ENCODE results near the gene GABRG3. TPM values are rescaled to one million over a fixed set of nuclear protein-coding genes. Genes with fewer than 3 reads are reported as not detected.

GABRG3 gene
- total RNA-seq, 1 experiment from 2014 or later = 0.15 TPM

DNA sequence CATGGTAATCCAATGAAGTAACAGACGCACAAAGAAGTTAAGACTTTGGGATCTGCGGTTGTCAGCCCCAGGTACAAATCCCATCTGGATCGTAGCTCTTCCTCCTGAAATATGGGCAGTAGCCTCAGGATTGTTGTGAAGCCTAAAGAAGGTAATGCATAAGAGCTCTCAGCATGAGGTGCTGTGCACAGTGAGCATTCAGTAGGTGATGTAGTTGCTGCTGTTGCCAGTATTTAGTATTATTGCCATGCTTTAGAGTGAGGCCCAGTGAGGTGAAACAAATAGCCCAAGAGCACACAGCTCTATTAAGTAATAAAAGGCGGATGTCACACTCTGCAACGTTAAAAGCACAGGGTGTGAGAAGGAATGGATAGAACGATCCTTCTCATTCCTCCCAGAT lies 225.7 kb downstream of the GABRG3 start:
- Histone ChIP-seq H3K9ac (ENCODE audit: extremely low read depth, insufficient read length, low read length) (no peak overlapping the region), H3K27ac (ENCODE audit: insufficient read length, low read depth, low read length) (no peak overlapping the region), H4K5ac (ENCODE audit: insufficient read length, low read depth, low read length) (no peak overlapping the region), H2BK12ac (ENCODE audit: insufficient read length, low read depth, low read length) (no peak overlapping the region), H3K4ac (ENCODE audit: low read depth, low read length) (no peak overlapping the region), H3K4me2 (ENCODE audit: insufficient read depth, insufficient read length, low read length) (no peak overlapping the region), H3K27me3 (ENCODE audit: insufficient read depth, low read length) (no peaks in the 10 kb centered on the region), H3K79me1 (ENCODE audit: insufficient read depth, low read depth, low read length, poor library complexity, severe bottlenecking) (no peaks in the 10 kb centered on the region), H3K56ac (ENCODE audit: insufficient read length, low read depth, low read length) (no peak overlapping the region), H2BK5ac (ENCODE audit: insufficient read length, low read length) (no peak overlapping the region), H2BK120ac (ENCODE audit: low read depth, low read length, poor library complexity, severe bottlenecking) (no peak overlapping the region), H3K4me1 (ENCODE audit: insufficient read depth, low read length) (no peaks in the 10 kb centered on the region), H2BK20ac (ENCODE audit: low read depth, low read length, poor library complexity, severe bottlenecking) (no peak overlapping the region), H2AFZ (ENCODE audit: low read length) (no peak overlapping the region), H3K14ac (ENCODE audit: insufficient read depth, low read length) (no peak overlapping the region), H3K23ac (ENCODE audit: insufficient read length, low read depth, low read length) (no peak overlapping the region), H4K20me1 (ENCODE audit: control insufficient read depth, insufficient read depth, insufficient read length) (no peaks in the 10 kb centered on the region), H3K9me3 (ENCODE audit: control insufficient read depth, low read depth, low read length) (no peaks in the 10 kb centered on the region), H4K91ac (ENCODE audit: insufficient read length, low read depth, low read length) (no peak overlapping the region), H3K79me2 (ENCODE audit: insufficient read depth, low read length) (no peaks in the 10 kb centered on the region), H3K18ac (ENCODE audit: insufficient read length, low read depth, low read length) (no peak overlapping the region), H3T11ph (ENCODE audit: low read length) (no peak overlapping the region), H3K23me2 (ENCODE audit: insufficient read length, low read depth, low read length, poor library complexity, severe bottlenecking) (no peaks in the 10 kb centered on the region), H4K8ac (replicated peaks; ENCODE audit: insufficient read length, low read depth, low read length) (no peak overlapping the region), H2BK15ac (ENCODE audit: low read depth, low read length) (0 out of 2 replicates have a peak overlapping the region, but pooled peaks have one; percentile 68), H2AK5ac (ENCODE audit: insufficient read length, low read length) (no peak overlapping the region)
- DNase-seq = no peak
- H3K9me3 Mint-ChIP-seq = peaks cover 15 to 22% of the 10 kb centered on the region in 2 experiments
- WGBS (ENCODE audit: extremely low coverage, insufficient read length, low lambda C conversion rate) = no CpG with 5 or more reads among the region's 6 CpGs
- peaks cover 1% of the 10 kb centered on the region for H3K27me3 Mint-ChIP-seq (ENCODE audit: low read depth)
- H3K4me3 Mint-ChIP-seq = no peak overlapping the region
- no peak overlapping the region for H3K27ac Mint-ChIP-seq
- H3K36me3 Mint-ChIP-seq (ENCODE audit: insufficient read depth in 1 of 3, low read depth in 3 of 3) = peaks cover 4 to 24% (median 5%) of the 10 kb centered on the region in 3 experiments; a peak in 5 of 7 replicates
- peaks cover 3 to 8% of the 10 kb centered on the region in 2 experiments; a peak in 2 of 4 replicates for H3K4me1 Mint-ChIP-seq
- TF ChIP-seq, protein P1, sequence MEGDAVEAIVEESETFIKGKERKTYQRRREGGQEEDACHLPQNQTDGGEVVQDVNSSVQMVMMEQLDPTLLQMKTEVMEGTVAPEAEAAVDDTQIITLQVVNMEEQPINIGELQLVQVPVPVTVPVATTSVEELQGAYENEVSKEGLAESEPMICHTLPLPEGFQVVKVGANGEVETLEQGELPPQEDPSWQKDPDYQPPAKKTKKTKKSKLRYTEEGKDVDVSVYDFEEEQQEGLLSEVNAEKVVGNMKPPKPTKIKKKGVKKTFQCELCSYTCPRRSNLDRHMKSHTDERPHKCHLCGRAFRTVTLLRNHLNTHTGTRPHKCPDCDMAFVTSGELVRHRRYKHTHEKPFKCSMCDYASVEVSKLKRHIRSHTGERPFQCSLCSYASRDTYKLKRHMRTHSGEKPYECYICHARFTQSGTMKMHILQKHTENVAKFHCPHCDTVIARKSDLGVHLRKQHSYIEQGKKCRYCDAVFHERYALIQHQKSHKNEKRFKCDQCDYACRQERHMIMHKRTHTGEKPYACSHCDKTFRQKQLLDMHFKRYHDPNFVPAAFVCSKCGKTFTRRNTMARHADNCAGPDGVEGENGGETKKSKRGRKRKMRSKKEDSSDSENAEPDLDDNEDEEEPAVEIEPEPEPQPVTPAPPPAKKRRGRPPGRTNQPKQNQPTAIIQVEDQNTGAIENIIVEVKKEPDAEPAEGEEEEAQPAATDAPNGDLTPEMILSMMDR (conservative IDR thresholded peaks at IDR 0.05) = no peak
